HG02798 (cell line): Measurements from ENCODE around the gene HCFC1R1.
"Not testable (repeated sequence)": the region's sequence is repeated elsewhere in the genome, so short reads cannot be mapped to it uniquely, and the experiment has no call there.

Source experiments
- ATAC-seq: cut with Tn5 transposase; IDR thresholded peaks from one replicate; pipeline ENCODE4 v1.9.1; 2021; ENCODE audit warnings: mild to moderate bottlenecking; ENCODE audit not compliant: unreplicated experiment, poor library complexity

The HCFC1R1 gene, protein sequence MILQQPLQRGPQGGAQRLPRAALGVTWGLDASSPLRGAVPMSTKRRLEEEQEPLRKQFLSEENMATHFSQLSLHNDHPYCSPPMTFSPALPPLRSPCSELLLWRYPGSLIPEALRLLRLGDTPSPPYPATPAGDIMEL

DNA sequence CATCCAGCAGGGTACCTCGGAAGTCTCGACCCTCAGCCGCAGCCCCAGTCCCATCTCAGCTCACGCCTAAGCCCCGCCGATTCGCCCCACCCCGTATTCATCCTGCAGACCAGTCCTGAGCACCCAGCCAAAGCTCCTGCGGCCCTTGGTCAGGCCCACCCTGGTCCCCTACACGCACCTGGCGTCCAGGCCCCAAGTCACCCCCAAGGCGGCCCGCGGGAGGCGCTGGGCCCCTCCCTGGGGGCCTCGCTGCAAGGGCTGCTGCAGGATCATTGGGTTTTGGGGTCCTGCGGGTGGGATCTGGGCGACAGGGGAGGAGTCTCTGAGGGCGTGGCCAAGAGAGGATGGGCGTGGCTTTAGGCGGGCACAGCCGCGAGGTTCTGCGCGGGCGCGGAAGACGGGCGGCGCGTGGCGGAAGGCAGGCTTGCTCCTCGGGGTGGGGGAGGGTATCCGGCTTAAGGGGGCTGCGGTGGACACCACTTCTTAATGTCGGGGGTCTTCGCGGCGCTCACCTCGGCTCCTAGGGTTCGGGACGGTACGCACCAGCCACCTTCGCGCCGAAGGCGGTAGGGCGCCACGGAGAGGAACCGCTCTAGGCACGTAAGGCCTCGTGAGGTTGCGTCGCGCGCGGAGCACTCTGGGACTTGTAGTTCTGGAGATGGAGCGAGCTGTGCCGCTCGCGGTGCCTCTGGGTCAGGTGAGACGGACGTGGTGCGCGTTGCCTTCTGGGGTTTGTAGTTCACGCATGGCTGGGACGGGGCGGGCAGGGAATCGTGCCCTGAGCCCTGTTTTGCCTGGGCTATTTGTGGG lies at the start of gene HCFC1R1, which contains the start of gene THOC6:
HCFC1R1 (minus strand) TSS at position 274 of the 810 bp plus-strand sequence; CDS start at position 273, 1 bp downstream.
THOC6 (plus strand) TSS at position 367 of the 810 bp plus-strand sequence; CDS start at position 659, 292 bp downstream.
- ATAC-seq: peak; percentile 80

DNA sequence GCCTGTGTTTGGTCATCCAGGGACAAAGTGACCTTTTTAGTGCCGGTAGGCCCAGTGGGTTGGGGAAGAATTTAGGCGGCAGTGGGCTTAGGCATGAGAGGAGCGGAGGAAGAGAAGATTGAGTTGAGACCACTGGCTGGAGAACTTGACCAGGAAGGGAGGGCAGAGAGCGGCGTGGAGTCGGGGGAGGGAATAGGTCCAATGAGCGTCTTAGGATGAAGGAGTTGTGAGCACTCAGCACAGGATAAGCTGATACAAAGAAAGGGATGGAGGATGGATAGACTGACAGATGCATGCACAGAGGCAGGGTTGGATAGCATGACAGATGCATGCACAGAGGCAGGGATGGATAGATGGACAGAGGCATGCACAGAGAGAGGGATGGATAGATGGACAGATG lies 49.7 kb upstream of the HCFC1R1 start:
- no peak for ATAC-seq

DNA sequence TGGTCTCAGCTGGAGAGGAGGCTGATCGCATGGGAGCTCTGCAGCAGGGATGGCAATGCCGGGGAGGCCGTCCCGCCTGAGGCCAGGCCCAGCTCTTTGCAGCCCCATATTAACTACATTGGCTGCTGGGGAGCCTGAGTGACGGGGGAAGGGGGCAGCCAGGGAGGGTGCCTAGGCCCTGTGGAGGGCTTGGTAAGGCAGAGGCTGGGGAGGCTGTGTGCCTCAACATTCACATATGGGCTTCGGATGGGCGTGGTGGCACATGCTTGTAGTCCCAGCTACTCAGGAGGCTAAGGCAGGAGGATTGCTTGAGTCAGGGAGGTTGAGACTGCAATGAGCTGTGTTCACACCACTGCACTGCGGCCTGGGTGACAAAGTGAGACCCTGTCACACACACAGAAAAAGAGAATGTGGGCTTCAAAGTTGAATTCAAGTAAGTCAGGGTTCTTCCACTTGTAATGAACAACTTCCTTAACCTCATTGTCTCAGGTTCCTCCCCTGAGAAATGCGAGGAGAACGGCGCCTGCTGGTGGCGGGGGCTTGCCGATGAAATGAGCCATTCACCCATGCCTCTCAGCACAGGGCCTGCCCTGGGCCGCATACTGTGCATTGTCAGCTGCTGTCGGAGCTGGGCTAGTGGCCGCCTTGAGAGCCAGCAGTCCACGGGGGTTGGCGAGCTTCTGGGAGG lies 49.0 kb upstream of the HCFC1R1 start:
- ATAC-seq: not testable (repeated sequence)

DNA sequence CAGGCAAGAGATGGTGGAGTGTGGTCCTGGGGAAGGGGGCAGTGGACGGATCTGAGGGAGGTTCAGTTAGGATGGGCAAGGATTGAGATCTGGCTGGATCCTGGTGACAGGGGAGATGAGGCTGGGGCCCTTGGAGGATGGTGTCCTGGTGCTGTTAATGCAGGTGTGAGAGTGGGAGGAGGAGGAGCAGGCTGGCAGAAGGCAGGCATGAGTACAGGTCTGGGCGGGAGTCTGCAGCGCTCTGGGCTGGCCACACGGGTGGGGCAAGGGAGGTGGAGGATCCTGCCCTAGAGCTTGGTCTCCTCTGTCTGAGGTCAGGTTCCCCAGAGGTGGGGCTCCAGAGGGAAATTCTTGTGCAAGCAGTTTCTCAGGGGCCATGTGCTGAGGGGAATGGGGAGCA lies 48.4 kb upstream of the HCFC1R1 start:
- ATAC-seq: not testable (repeated sequence)

DNA sequence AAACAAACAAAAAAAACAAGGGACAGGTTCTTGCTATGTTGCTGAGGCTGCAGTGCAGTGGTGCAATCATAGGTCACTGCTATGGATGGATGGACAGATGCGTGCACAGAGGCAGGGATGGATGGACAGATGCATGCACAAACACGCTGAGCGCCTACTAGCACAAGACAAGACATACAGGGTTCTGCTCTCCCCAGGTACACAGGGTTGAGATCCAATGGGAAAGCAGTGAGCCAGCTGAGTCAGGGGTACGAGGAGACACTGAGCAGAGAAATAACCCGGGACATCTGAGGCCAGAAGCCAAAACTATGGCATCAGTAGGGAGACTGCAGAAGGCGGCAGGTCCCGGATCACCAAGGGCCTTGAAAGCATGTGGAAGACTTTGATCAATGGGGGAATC lies 47.9 kb upstream of the HCFC1R1 start:
- ATAC-seq: no peak

DNA sequence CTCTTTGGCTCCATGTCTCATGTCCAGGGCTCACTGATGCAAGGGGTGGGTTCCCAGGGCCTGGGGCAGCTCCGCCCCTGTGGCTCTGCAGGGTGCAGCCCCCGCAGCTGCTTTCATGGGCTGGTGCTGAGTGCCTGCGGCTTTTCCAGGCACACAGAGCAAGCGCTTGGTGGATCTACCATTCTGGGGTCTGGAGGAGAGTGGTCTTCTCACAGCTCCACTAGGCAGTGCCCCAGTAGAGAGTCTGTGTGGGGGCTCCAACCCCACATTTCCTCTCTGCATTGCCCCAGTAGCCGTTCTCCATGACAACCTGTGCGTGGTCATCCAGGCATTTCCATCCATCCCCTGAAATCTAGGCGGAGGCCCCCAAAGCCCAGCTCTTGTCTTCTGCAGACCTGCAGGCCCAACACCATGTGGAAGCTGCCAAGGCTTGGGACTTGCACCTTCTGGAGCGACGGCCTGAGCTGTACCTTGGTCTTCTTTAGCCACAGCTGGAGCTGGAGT lies 46.9 kb upstream of the HCFC1R1 start:
- no peak for ATAC-seq

DNA sequence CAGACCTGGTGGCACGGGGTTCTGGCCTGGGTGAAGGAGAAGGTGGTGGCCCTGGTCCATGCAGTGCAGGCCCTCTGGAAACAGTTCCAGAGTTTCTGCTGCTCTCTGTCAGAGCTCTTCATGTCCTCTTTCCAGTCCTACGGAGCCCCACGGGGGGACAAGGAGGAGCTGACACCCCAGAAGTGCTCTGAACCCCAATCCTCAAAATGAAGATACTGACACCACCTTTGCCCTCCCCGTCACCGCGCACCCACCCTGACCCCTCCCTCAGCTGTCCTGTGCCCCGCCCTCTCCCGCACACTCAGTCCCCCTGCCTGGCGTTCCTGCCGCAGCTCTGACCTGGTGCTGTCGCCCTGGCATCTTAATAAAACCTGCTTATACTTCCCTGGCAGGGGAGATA lies 45.4 kb upstream of the HCFC1R1 start:
- not testable (repeated sequence) for ATAC-seq

DNA sequence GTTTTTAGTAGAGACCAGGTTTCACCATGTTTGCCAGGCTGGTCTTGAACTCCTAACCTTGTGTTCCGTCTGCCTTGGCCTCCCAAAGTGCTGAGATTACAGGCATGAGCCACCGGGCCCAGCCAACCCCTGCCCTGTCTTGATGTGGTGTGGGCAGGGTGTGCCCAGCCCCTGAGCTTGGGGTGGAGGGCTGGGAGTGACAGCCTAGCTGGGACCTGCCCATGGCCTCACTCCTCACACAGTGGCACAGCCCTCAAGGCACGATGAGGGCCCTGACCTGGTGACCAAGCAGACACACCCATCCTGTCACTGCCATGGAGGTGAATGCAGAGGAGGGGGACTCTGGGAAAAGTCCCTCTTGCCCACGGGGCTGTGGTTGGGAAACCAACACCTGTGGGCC lies 44.7 kb upstream of the HCFC1R1 start:
- ATAC-seq: no peak

DNA sequence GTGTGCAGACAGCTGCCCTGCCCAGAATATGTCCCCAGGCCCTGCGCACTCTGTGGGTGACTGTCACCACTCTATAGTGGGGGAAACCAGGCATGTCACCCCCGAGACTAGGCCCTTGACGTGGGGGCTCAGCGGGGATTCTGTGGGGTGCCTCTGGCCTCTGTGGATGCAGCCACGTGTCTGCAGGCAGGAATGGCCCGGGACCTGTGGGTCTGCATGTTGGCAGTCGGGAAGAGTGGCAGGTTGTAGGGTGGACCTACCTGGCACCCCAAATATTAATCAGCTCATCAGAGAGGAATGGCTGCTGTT lies 42.7 kb upstream of the HCFC1R1 start:
- no peak for ATAC-seq

DNA sequence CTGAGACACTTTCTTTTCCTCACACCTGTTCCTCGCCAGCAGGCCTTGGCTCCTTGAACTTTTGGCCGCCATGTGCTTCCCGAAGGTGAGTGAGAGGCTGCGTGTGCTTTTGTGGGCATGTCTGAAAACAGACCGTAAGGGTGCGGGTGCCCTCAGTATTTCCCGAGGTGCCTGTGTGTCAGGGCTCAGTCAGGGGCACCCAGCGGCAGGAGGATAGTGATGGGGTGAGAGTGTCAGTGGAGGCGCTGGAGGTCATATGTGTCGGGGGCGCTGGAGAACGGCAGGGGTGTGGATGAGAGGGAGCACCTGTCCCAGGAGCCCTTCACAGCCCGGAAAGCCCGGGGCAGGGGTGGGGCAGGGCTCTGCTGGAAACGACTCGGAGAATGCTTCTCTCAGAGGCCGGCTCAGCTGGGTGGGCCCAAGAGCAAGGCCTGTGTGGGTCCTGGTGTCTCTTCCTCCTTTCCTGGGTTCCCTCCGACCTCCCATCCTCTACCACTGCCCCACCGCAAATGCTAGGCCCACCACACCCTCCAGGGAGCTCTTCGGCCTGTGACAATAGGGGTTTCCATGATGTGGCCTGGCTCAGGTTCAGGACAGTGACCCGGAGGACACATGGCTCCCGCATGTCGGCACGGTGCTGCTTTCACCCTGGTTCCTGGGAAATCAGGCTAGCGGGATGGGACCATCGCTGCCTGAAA lies 42.1 kb upstream of the HCFC1R1 start:
- ATAC-seq: no peak

DNA sequence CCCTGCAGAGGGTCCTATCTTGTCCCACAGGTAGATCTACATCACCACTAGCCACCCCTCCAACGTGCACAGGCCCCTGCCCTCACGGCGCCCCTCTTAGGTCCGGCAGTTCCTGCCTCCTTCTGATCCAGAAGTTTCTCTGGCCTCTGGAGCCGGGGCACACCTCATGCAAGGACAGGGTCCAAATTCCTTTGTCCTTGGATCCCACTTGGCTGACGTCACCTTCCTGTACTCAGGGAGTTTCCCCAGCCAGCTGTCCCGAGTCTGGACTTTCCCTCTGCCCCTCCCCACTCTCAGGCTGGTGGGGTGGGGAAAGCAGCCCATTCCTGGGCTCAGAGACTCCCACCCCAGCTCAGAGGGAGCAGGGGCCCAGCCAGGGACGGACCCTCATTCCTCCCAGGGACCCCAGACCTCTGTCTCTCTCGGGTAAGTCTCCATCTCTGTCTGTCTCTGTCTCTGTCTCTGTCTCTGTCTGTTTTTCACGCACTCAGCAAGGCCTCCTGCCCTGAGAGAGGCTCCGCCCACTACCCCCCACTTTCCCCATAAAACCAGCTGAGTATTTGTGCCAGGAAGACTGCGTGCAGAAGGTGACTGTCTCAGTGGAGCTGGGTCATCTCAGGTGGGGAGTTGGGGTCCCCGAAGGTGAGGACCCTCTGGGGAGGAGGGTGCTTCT lies 41.5 kb upstream of the HCFC1R1 start, which contains the start of gene IL32:
IL32 (plus strand) TSS at position 572 of the 673 bp plus-strand sequence. CDS start 172 bp downstream, outside the sequence.
- peak; percentile 52 for ATAC-seq

DNA sequence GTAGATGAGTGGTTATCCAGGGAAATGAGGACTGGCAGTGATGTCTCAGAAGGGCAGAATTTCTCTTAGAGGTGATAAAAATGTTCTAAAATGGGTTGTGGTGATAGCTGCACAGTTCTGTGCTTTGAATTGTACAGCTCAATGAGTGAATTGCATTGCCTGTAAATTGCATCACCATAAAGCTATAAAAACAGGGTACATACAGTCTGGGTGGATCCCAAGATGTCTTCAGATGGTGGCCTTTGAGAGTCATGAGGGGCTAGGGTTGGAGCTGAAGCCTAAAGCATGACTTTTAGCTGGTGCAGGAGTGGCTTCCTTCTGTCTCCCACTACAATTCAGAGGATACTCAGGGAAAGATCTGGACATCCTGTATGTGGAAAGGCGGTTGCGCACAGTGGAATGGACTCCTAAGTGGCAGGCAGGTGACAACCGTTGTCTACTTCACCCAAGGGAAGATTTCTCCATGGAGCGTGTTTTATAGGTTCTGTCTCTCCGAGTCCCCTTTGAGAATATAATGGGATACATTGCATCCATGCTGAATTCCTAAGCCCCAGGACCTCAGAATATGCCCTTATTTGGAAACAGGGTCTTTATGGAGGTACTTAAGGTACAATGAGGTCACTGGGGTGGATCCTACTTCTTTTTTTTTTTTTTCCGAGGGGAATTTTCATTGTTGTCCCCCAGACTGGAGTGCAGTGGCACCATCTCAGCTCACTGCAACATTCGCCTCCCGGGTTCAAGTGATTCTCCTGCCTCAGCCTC lies 40.1 kb upstream of the HCFC1R1 start:
- no peak for ATAC-seq

DNA sequence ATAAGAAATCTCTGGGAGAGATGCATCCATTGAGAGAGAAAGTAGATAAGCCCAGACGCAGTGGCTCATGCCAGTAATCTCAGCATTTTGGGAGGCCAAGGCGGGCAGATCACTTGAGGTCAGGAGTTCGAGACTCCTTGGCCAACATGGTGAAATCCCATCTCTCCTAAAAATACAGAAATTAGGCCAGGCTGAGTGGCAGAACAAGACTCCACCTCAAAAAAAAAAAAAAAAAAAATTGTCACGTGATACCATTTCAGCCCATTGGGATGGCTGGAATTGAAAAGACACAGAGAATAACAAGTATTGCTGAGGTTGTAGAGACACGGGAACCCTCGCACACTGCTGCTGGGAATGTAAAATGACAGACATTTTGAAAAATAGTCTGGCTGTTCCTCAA lies 38.8 kb upstream of the HCFC1R1 start:
- ATAC-seq: no peak

DNA sequence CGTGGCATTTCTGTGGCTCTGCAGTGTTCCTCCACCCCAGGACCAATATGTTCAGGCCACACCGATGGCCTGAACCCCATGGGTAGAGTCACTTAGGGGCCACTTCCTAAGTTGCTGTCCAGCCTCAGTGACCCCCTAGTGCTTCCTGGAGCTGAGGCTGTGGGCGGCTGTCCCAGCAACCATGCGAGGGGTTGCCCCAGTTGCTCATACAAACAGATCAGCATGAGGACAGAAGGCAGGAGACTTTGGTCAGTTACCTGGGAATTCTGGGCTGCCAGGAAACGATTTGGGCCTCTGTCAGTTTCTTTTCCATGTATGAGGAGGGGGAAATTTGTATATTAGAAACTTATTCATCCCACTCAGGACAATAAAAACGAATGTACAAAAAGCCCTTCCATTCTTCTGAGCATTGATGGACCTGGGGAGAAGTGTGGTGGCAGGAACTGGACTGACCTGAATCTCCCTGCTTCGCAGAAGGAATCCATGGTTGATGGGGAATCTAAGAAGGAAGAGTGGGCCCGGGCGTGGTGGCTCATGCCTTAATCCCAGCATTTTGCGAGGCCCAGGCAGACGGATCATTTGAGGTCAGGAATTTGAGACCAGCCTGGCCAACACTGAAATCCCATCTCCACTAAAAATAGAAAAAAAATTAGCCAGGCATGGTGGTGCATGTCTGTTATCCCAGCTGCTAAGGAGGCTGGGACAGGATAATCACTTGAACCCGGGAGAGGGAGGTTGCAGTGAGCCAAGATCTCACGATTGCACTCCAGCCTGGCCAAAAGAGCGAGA lies 36.8 kb upstream of the HCFC1R1 start:
- no peak for ATAC-seq

DNA sequence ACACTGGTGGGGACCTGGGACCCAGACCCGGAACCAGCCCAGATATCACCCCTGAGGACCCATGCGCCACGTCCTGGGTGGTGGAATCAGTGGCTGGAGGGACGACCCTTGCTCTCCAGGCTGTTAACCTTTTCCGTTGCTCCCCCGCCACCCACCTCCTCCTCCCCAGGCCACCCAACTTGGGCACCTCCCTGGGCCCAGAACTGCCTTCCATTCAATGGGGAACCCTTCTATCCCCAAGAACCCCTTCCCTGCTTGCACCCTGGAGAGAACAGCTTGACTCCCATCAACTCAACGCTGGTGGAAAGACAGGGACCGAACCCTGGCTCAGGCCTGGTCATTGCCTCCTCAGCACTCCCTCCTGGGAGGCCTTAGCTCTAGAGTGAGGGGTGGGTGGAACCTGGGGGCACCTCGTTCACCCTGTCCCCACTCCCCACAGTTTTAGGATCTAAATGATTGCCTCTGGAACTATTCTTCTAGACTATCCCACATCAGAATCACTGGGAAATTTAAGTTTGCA lies 36.0 kb upstream of the HCFC1R1 start:
- ATAC-seq: no peak

DNA sequence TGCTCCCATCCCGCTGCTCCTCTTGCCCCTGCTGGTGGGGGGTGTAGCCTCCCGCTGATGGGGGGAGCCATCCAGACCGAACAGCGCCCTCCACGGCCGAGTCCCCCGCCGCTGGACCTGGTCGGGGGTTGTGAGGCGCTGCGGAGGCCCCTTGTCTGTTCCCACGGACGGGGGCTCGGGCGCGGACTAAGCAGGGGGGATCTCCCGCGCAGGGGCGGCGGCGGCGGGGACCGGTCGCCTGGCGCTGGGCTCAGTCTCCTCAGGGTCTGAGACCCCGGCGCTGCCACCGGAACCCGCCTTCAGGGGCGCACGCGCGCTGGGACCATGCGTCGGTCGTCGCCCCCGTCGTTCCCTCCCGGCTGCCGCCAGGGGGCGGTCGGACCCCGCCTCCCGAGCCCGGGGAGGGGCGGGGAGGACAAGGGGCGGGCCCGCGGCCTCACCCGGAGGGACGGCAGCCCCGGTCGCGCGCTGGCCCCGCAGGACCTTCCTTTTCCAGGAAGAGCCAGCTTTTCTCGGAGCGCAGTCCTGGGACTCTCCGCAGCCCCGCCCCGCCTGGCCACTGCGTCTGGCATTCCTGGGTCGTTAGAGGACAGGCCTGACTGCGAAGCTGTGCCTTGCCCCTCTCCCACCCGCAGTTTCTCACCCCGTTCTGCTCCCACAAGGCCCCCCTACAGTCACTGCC lies 35.4 kb upstream of the HCFC1R1 start:
- ATAC-seq: peak; percentile 86

DNA sequence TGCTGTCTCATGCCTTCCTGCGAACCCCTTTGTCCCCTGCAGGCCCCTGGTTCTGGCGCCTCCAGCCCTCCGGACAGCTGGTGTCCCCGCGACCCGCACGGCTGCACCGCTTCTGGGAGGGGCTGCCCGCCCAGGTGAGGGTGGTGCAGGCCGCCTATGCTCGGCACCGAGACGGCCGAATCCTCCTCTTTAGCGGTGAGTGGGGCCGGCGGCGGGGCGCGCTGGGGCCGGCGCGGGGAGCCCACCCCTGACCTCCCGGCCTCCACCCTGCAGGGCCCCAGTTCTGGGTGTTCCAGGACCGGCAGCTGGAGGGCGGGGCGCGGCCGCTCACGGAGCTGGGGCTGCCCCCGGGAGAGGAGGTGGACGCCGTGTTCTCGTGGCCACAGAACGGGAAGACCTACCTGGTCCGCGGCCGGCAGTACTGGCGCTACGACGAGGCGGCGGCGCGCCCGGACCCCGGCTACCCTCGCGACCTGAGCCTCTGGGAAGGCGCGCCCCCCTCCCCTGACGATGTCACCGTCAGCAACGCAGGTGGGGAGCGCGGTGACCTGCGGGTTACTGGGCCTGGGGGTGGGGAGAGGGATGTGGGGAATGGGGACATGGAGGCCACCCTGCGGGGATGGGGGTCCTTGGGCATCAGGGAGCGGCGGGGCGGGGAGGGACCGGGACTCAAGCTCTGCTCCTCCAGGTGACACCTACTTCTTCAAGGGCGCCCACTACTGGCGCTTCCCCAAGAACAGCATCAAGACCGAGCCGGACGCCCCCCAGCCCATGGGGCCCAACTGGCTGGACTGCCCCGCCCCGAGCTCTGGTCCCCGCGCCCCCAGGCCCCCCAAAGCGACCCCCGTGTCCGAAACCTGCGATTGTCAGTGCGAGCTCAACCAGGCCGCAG lies 34.6 kb upstream of the HCFC1R1 start:
- ATAC-seq: no peak
